Islet of Langerhans (tissue), 1 donor: ENCODE results near the gene KLHL17.
"Not testable (repeated sequence)": the region's sequence is repeated elsewhere in the genome, so short reads cannot be mapped to it uniquely, and the experiment has no call there.

Source experiments
- FAIRE-seq: peaks from one replicate; lab custom pipeline; 2011; peaks lifted over from hg19 to GRCh38; lab: Jason Lieb, UNC

Gene KLHL17

GRCh38 chr1:1003618-1004419 lies 43.4 kb downstream of the KLHL17 start:
- FAIRE-seq, result no peak

GRCh38 chr1:1004420-1004779 lies 44.0 kb downstream of the KLHL17 start:
- no peak for FAIRE-seq

DNA sequence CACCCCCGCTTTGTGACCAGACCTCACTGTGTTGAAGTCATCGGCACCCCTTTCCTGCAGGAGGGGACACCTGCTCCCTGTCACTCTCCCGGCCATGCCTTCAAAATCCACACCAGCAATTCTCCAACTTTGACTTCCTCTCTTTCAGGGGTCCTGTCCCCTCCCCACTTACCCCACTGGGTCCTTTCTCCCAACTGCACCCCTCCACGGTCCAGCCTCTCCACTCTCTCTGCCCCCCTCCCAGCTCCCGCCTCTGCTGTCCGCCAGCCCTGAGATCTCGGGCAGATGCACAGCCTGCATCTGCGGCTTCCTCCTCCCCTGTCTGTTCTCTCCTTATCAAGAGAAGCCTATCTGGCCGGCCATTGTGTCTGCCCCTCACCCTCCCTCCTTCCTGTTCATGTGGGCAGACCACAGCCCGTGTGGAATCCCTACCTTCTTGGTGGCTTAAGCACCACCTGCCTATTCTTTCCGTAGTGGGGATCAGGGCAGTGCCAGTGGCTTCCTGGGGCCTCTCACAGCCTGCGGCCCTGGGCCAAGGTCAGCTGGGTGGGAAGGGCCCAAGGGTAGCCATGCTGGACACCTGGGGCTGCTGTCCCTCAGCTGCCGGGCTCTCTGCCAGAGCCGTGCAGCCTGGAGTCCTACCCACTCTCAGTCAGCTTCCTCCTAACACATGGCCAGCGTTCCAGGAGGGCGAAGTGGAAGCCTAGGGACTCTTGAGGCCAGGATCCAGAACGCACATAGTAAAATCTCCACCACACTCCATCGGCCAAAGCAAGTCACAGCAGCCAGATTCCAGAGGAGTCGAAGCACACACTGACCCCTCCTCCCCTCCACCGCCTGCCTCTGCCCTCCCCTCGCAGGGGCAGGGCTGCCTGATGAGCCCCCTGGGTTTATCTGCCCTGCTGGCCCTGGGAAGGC lies 44.7 kb downstream of the KLHL17 start:
- no peak for FAIRE-seq

- FAIRE-seq, result no peak
Observed at GRCh38 chr1:1005774-1006304, 45.5 kb downstream of the KLHL17 start.

- FAIRE-seq, result no peak
Observed at GRCh38 chr1:1006305-1007159, 46.1 kb downstream of the KLHL17 start.

- not testable (repeated sequence) for FAIRE-seq
Observed at GRCh38 chr1:1010131-1010530, 49.7 kb downstream of the KLHL17 start.

DNA sequence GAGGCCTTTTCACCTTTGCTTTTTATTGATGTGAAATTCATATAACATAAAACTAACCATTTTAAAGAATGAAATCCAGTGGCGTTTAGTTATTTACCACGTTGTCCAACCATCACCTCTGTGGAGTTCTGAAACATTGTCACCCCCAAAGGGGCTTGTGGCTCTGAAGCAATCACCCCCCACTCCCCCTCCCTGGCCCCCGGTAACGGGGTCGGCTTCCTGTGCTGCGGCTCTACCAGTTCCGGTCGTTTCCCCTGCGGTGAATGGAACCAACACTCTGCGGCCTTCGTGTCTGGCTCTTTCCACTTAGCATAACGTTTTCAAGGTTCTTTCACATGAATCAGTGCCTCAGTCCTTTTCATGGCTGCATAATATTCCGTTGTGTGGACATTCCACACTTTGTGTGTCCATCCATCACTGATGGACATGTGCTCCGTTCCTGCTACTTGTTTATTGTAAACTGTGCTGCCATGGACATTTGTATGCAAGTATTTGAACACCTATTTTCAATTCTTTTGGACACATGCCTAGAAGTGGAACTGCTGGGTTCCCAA lies 51.1 kb downstream of the KLHL17 start:
- no peak for FAIRE-seq

- not testable (repeated sequence) for FAIRE-seq
Observed at GRCh38 chr1:1012736-1013104, 52.3 kb downstream of the KLHL17 start.

GRCh38 chr1:1013105-1013921 lies 52.9 kb downstream of the KLHL17 start, which contains the start of gene ISG15:
ISG15 (plus strand) TSS chr1:1013497; CDS start chr1:1013574, 77 bp downstream.
- no peak for FAIRE-seq

- FAIRE-seq, result no peak
Observed at GRCh38 chr1:1013922-1014648, 53.7 kb downstream of the KLHL17 start.

DNA sequence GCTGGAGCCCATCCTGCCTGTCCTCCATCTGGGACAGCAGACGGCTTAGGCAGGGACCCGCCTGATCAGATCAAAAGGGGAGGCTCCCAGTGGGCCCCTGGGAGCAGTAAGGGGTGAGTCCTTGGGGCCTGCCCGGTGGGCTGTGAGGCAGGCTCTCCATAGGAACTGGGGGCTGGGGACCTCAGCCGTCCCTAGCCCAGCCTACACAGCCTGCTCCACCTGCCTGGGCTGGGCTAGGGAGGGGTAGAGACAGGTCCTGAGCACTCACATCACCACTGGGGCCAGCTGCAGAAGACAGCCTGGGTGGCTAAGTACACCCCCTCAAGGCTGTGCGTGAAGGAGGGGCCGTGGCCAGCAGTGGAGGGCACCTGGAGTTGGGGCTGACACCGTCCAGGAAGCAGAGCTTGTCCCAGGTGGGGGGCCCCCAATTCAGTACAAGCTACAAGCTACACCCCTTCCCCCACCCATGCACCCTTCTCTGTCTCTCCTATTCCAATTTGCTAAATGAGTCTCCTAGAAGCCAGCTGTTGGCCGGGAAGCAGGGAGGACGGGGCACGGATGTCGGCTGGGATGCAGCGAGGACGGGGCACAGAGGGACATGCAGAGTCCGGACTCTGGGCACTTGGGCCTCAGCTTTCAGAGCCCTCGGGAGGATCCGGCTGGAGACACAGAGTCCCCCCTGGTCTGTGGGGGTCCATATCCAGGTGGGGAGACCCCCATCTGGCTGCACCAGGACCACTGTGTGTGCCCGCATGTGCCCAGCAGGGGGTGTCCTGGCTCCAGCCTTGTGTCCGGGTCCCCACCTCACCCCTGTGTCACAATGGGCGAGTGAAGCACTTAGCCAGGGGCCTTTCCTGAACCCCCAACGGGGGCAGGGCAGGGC lies 54.7 kb downstream of the KLHL17 start:
- FAIRE-seq, result no peak
